Activated naive CD4-positive, alpha-beta T cell (primary cell): ENCODE data around the gene FGF11.

Experiments
- DNase-seq, 4 experiments: peaks; one replicate each; lab custom pipeline; 2025; lab: John Stamatoyannopoulos, UW

FGF11 gene

GRCh38 chr17:7408252-7408727, 31.0 kb upstream of the FGF11 start:
- peak in 1 of 4 experiments; percentile 15 for DNase-seq

- no peak for DNase-seq
These were observed 30.4 kb upstream of the FGF11 start for GRCh38 chr17:7408863-7409262.

GRCh38 chr17:7409716-7410115, 29.6 kb upstream of the FGF11 start:
- DNase-seq = no peak

DNA sequence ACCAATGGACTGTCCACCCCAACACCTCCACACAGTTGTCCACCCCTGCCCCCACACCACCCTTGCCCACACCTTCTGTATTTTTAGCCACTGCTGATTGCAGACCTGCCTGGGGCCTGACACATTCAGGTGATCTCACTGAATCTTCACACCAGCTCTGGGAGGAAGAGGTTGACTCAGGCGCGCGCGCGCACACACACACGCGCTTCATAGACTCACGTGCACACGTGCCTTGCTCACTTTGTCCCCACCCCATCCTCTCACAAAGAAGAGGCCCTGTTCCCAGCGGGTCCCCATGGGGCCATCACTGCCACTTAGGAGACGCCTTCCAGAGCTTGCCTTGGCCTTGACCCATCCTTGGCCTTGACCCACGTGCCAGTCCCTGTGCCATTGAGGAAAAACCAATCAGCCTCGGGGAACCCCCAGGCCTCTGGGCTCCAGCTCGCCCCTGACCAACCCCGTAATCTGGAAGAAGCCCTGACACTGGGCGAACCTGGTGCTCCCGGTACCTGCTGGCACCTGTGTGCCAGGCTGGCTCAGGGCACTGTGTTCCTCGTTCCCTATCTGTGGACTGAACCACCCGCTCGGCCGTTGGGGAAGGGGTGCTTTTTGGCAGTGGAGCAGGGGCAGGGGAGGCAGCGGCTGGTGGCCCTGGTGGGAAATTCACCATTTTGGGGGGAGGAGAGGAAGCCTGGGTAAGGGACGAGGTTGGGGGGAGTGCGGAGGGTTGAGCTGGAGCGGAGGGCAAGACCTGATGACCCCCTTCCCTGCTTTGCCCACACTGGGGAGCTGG, 28.5 kb upstream of the FGF11 start:
- DNase-seq = no peak

DNA sequence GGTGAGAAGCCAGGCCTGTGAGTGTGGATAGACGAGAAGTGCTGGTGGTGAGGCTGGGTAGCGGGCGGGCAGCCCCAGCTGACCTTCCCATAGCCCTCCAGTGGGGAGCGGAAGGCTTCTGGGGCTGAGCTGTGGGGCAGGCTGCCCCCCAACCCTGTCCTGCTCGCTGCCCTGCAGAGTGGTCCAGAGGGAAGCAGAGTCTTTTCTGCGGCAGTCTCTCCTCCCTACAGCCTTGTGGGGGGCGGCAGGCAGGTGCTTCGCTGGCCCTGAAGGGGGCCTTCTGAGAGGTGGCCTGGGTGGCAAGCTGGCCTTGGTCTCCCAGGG, 27.9 kb upstream of the FGF11 start:
- no peak for DNase-seq

GRCh38 chr17:7413346-7413985, 25.8 kb upstream of the FGF11 start:
- no peak for DNase-seq

DNA sequence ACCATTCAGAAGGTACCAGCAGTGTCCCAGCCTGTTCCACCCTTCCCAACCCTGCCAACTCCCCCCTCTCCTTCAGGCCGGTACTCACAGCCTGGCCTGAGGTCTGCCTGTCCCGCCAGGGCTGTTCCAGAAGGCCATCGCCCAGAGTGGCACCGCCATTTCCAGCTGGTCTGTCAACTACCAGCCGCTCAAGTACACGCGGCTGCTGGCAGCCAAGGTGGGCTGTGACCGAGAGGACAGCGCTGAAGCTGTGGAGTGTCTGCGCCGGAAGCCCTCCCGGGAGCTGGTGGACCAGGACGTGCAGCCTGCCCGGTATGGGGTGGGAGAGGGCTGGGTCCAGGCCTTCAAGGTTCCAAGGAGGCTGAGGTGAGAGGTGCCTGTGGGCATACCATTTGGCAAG, 24.5 kb upstream of the FGF11 start:
- no peak for DNase-seq

DNA sequence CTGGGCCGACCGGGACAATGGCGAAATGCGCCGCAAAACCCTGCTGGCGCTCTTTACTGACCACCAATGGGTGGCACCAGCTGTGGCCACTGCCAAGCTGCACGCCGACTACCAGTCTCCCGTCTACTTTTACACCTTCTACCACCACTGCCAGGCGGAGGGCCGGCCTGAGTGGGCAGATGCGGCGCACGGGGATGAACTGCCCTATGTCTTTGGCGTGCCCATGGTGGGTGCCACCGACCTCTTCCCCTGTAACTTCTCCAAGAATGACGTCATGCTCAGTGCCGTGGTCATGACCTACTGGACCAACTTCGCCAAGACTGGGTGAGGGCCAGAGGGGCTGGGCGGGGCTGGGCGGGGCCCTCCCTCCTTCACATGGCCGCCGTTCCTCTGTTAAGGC, 23.5 kb upstream of the FGF11 start:
- no peak for DNase-seq

DNA sequence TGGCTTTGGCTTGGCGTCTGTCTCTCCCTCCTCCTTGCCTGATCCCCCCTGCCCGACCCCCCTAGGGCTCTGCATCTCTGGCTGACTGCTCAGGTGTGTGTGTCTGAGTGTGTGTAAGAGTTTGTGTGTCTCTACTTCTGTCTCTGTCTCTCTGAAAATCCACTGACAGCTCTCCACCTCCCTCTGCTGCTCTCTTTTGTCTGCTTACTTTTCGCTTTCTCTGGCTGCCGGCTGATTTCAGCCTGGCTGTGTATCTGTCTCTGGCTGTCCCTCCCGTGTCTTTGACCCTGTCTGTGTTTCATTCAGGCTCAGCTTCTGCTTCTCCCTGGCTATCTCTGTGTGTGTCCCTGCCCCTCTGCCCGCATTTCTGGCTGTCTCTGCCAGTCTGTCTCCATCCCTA, 23.0 kb upstream of the FGF11 start:
- DNase-seq = no peak

GRCh38 chr17:7417056-7417655, 22.2 kb upstream of the FGF11 start:
- DNase-seq = no peak

DNA sequence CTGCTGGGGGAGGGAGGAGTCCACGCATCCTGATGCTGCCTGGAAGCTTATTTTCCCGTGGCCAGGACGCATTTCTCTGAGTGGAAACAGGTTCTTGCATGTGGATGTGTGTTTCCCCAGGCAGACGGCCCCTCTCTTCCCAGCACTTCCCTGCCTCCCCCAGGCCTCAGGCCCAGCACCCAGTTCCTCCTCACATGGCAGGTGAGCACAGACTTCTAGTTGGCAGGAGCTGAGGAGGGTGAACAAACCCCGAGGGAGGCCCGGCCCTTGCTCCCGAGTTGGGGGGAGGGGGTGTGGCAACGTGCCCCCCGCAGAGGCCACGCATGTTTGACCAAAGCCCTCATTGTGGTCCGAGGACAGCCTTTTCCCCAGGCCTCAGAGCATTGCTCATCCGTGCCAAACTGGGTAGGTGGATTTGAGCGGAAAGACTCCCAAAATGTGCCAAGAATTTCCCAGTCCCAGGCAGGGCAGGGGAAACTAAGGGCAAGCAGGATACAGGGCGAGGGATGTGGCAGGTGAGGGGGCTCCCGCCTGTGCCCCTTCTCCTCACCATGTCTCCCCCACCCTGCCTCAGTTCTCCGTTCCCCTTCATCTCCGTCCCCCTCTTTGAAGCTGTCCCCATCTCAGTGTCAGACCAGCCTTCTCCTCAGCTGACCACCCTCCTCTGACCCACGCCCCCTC, 20.7 kb upstream of the FGF11 start:
- DNase-seq = no peak

- no peak for DNase-seq
These were observed 19.3 kb upstream of the FGF11 start, which contains the start of gene SPEM1 for GRCh38 chr17:7419819-7420610. Gene SPEM1 (plus strand): TSS chr17:7420324. CDS start chr17:7420385, 61 bp downstream.

- DNase-seq = no peak
These were observed 18.1 kb upstream of the FGF11 start for GRCh38 chr17:7421186-7421585.

DNA sequence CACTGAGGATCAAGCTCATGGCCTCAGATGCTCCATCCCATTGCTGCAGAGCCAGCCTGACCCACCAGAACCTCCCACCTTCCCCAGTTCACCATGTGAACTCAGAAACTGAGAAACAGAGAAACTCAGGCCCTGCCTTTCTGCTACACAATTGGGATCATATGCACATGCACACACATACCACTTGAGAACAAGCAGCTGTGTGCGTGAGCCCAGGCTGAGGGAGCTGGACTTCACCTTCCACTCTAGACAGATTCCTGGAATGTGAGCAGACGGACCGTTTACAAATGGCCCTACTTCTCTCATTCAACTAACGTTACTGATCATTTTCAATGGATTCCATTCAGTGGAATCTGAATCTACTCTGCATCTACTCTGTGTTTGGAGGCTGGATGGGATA, 15.6 kb upstream of the FGF11 start:
- DNase-seq = no peak

DNA sequence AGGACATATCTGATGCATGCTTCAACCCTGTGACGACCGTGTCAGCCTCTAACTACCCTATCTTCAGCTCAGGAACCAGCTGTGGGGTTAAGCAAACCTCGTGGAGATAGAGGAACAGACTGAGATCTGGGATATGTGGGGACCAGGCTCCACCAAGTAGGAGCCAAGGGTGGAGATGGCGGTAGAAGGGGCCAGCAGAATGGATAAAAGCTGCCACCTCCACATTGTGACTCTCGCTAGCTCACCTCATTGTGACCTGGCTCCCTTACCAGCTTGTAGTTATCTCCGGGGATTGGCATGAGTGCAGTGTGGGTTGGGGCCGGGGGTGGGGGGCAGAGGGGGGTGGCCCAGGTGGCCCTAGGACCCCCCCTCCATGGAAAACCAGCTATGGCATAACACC, 14.0 kb upstream of the FGF11 start, which contains the start of gene SPEM2:
TSS of gene SPEM2 (plus strand) at position 301 of the 400 bp plus-strand sequence. CDS start at position 374, 73 bp downstream.
- no peak for DNase-seq

DNA sequence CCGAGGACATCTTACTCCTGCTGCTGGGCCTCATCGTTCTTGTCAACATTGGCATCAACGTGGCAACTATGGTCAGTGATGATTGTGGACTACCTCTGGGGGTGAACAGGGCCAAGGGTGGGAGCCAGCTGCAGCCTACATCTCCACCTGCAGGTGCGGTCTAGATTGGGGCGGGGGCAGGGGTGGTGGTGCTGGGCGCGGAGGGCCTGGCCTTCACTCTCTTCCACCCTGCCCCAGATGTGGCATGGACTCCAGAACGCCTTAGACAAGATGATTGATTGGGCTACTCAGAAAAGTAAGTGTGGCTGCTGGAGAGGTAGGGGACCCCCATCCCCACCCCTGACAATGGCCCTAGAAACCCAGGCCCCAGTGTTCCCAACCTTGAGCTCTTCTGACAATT, 13.6 kb upstream of the FGF11 start:
- DNase-seq = no peak

DNA sequence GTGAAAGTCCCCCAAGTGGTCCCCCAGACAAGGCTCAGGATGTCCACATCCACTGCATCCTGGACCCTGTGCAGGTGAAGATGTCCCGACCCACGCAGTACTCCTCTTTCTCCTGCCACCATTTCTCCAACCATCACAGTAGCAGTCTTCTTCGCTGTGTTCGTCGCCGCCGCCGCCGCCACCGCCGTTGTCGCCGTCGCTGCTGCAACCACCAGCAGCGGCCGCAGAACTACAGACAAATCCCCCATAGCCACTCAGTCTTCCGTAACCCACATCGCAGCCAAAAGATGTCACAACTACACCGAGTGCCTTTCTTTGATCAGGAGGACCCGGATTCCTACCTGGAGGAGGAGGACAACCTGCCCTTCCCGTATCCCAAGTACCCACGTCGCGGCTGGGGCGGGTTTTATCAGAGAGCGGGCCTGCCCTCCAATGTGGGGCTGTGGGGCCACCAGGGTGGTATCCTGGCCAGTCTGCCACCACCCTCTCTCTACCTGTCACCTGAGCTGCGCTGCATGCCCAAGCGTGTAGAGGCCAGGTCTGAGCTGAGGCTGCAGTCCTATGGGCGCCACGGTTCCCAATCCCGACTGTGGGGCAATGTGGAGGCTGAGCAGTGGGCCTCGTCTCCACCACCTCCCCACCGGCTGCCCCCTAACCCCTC, 13.0 kb upstream of the FGF11 start:
- no peak for DNase-seq

DNA sequence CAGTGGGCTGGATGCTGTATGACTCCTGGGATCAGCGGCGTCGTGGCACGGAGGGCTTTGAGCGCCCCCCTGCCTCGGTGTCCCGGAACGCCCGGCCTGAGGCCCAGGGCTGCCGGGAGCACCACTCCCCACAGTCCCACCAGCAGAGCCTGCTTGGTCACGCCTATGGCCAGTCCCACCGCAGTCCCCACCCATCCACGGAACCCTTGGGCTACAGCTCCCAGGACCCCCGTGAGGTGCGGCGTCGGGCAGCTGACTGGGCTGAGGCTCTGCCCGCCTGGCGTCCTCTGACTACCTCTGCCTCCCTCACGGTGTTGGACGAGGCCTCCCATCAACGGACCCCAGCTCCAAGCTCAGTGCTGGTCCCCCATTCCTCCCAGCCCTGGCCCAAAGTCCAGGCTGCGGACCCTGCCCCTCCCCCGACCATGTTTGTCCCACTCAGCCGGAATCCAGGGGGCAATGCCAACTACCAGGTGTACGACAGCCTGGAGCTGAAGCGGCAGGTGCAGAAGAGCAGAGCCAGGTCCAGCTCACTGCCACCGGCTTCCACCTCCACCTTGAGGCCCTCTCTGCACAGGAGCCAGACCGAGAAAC, 12.3 kb upstream of the FGF11 start:
- DNase-seq = no peak

DNA sequence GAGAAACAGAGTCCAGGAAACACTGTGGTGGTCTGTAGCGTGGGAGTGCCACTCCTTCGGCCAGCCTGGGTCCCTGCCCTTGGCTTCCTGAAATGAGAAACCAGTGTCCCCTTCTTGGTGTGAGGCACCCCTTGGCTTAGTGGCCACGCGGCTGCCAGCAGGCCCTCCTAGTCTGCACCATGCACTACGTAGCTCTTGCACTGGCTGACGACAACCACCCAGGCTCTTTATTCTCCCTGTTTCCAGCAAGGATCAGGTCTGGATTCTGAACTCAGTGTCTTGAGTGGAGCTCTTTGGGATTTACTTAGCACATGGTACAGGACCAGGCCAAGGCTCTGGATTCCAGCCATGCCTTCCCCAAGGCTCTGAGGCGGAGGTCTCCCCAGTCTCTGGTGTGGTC, 11.8 kb upstream of the FGF11 start:
- DNase-seq = no peak

GRCh38 chr17:7428557-7428956, 10.8 kb upstream of the FGF11 start, which contains the start of gene SPEM3:
Gene SPEM3 (plus strand): TSS chr17:7428857. CDS start chr17:7428903, 46 bp downstream.
- DNase-seq = no peak

DNA sequence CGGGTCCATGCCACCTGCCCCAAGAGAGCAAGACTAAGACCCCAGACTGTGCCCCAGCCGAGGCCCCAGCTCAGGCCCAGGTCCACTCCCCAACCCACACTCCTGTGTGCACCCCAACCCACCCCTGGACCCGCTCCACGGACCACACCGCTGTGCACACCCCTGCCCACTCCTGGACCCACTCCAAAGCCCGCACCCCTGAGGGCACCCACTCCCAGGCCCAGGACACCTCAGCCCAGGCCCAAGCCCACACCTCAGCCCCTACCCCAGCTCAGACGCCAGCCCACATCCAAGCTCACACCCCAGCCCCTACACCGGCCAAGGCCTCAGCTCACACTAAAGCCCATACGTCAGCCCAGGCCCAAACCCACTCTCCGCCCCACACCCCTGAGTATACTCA, 9.6 kb upstream of the FGF11 start:
- no peak for DNase-seq
